Liver (tissue), 3 donors: Measurements from ENCODE around the gene TNS3.

Source experiments
- GABPA ChIP-seq, 2 donors: IDR thresholded peaks in 1 of 2; conservative IDR thresholded peaks in 1 of 2; 2 replicates each; pipeline ENCODE4 v1.6.1; 2016; ENCODE audit warnings: antibody characterized with exemption in 2 of 2, mild to moderate bottlenecking in 1 of 2, moderate library complexity in 1 of 2
- RAD21 ChIP-seq, 2 donors: IDR thresholded peaks; 2 replicates each; pipeline ENCODE4 v1.6.1; 2016; ENCODE audit warnings: antibody characterized with exemption in 2 of 2, mild to moderate bottlenecking in 2 of 2
- SP1 ChIP-seq: IDR thresholded peaks from 2 replicates; pipeline ENCODE4 v1.6.1; 2018; ENCODE audit warnings: antibody characterized with exemption, mild to moderate bottlenecking
- YY1 ChIP-seq: IDR thresholded peaks from 2 replicates; pipeline ENCODE4 v1.6.1; 2016; ENCODE audit warnings: antibody characterized with exemption, mild to moderate bottlenecking
- TF ChIP-seq, protein P1 (sequence below): fragments of 150-350 bp; IDR thresholded peaks from 2 replicates; pipeline ENCODE4 v1.5.1; 2017; ENCODE audit warnings: improper control_type of control experiment, low read depth, low read length; ENCODE audit not compliant: missing input control
- TF ChIP-seq, protein P2 (sequence below): IDR thresholded peaks from 2 replicates; pipeline ENCODE4 v1.6.1; 2016; ENCODE audit warnings: antibody characterized with exemption
- TF ChIP-seq, protein P3 (sequence below): IDR thresholded peaks from 2 replicates; pipeline ENCODE4 v1.6.1; 2016; ENCODE audit warnings: antibody characterized with exemption, mild to moderate bottlenecking
- donor health status: healthy.
- donor health status: healthy.

DNA sequence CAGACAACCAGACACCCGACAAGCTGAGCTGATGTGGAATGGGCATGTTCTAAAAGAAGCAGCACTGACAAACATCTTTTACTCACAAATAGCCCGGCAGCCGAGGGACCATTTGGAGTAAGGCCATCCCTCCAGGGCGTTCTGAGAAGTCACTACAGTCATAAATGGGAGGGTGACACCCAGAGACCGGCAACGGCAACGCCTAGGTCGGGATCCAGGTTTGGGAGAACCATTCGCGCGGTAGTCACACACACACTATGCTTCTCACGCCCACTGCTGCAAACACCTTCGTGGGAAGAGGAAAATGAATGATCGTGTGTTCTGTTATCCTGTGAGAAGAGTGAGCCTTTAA is 9.8 kb downstream of the TNS3 start:
- TF ChIP-seq, protein P1, sequence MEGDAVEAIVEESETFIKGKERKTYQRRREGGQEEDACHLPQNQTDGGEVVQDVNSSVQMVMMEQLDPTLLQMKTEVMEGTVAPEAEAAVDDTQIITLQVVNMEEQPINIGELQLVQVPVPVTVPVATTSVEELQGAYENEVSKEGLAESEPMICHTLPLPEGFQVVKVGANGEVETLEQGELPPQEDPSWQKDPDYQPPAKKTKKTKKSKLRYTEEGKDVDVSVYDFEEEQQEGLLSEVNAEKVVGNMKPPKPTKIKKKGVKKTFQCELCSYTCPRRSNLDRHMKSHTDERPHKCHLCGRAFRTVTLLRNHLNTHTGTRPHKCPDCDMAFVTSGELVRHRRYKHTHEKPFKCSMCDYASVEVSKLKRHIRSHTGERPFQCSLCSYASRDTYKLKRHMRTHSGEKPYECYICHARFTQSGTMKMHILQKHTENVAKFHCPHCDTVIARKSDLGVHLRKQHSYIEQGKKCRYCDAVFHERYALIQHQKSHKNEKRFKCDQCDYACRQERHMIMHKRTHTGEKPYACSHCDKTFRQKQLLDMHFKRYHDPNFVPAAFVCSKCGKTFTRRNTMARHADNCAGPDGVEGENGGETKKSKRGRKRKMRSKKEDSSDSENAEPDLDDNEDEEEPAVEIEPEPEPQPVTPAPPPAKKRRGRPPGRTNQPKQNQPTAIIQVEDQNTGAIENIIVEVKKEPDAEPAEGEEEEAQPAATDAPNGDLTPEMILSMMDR = no peak
- TF ChIP-seq GABPA (IDR thresholded peaks at IDR 0.05 in 1 of 2, conservative IDR thresholded peaks at IDR 0.05 in 1 of 2) = no peak
- TF ChIP-seq YY1 = no peak
- TF ChIP-seq, protein P2, sequence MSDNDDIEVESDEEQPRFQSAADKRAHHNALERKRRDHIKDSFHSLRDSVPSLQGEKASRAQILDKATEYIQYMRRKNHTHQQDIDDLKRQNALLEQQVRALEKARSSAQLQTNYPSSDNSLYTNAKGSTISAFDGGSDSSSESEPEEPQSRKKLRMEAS = no peak
- no peak for TF ChIP-seq RAD21 (IDR thresholded peaks at IDR 0.05)
- TF ChIP-seq, protein P3, sequence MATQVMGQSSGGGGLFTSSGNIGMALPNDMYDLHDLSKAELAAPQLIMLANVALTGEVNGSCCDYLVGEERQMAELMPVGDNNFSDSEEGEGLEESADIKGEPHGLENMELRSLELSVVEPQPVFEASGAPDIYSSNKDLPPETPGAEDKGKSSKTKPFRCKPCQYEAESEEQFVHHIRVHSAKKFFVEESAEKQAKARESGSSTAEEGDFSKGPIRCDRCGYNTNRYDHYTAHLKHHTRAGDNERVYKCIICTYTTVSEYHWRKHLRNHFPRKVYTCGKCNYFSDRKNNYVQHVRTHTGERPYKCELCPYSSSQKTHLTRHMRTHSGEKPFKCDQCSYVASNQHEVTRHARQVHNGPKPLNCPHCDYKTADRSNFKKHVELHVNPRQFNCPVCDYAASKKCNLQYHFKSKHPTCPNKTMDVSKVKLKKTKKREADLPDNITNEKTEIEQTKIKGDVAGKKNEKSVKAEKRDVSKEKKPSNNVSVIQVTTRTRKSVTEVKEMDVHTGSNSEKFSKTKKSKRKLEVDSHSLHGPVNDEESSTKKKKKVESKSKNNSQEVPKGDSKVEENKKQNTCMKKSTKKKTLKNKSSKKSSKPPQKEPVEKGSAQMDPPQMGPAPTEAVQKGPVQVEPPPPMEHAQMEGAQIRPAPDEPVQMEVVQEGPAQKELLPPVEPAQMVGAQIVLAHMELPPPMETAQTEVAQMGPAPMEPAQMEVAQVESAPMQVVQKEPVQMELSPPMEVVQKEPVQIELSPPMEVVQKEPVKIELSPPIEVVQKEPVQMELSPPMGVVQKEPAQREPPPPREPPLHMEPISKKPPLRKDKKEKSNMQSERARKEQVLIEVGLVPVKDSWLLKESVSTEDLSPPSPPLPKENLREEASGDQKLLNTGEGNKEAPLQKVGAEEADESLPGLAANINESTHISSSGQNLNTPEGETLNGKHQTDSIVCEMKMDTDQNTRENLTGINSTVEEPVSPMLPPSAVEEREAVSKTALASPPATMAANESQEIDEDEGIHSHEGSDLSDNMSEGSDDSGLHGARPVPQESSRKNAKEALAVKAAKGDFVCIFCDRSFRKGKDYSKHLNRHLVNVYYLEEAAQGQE = no peak
- TF ChIP-seq SP1 = no peak
